ENCODE results near the gene FSD1.

- TF ChIP-seq SIN3A (IDR thresholded peaks at IDR 0.05; ENCODE audit: borderline replicate concordance, insufficient read depth, low read length) = no peak
- TF ChIP-seq POLR2AphosphoS5 (IDR thresholded peaks at IDR 0.05; ENCODE audit: low read depth, low read length) = no peak
- TF ChIP-seq REST (IDR thresholded peaks at IDR 0.05; ENCODE audit: insufficient read depth in 1 of 2, low read depth in 2 of 2, low read length in 2 of 2) = no peak
Measured at GRCh38 chr19:4361152-4362046, 57.0 kb downstream of the FSD1 start.

All from PFSK-1 (cell line).